HFFc6 (cell line): ENCODE data around the gene MIER3. TPM values are rescaled to one million over a fixed set of nuclear protein-coding genes. Genes with fewer than 3 reads are reported as not detected.

Experiments
- DNase-seq: peaks from one replicate; pipeline ENCODE4 v3.0.0-alpha.2; 2018
- H3K27ac Mint-ChIP-seq: 2 replicates; pipeline ENCODE4 v1.8.0; 2020; ENCODE audit warnings: mild to moderate bottlenecking, mixed read lengths
- H3K27me3 Mint-ChIP-seq: 2 replicates; pipeline ENCODE4 v1.8.0; 2021; ENCODE audit warnings: mild to moderate bottlenecking, moderate library complexity, mixed read lengths; ENCODE audit not compliant: insufficient read depth
- H3K36me3 Mint-ChIP-seq: 2 replicates; pipeline ENCODE4 v1.8.0; 2021; ENCODE audit warnings: low read depth, mixed read lengths
- H3K4me1 Mint-ChIP-seq: 2 replicates; pipeline ENCODE4 v1.8.0; 2020; ENCODE audit warnings: low read depth, mixed read lengths
- H3K4me3 Mint-ChIP-seq: 2 replicates; pipeline ENCODE4 v1.8.0; 2020; ENCODE audit warnings: mild to moderate bottlenecking, moderate library complexity, mixed read lengths
- H3K9me3 Mint-ChIP-seq: 2 replicates; pipeline ENCODE4 v1.8.0; 2020; ENCODE audit warnings: mild to moderate bottlenecking, mixed read lengths
- CTCF ChIP-seq: fragments of 200-600 bp; sonication (generic); IDR thresholded peaks from 2 replicates; pipeline ENCODE4 v1.5.0; 2021; ENCODE audit warnings: antibody characterized with exemption, mild to moderate bottlenecking
- long read RNA-seq: library from polyadenylated mRNA; unstranded; transcript quantifications from one replicate; pipeline ENCODE4 v2.0.0, GENCODE V29; 2019
- total RNA-seq, 6 experiments: library from RNA; stranded (reverse); fragmentation: NEBNext Ultra II Directional; extraction: Animal tissue kit (Norgen Biotek cat#: 25700); gene quantifications; 2 replicates in 1 of 6; 3 replicates in 5 of 6; pipeline ENCODE4 v1.2.3, GENCODE V29; 2021

MIER3 gene, protein sequence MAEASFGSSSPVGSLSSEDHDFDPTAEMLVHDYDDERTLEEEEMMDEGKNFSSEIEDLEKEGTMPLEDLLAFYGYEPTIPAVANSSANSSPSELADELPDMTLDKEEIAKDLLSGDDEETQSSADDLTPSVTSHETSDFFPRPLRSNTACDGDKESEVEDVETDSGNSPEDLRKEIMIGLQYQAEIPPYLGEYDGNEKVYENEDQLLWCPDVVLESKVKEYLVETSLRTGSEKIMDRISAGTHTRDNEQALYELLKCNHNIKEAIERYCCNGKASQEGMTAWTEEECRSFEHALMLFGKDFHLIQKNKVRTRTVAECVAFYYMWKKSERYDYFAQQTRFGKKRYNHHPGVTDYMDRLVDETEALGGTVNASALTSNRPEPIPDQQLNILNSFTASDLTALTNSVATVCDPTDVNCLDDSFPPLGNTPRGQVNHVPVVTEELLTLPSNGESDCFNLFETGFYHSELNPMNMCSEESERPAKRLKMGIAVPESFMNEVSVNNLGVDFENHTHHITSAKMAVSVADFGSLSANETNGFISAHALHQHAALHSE
- total RNA-seq: 10 to 100 TPM; 12.5 to 15.2 (median 14.5) TPM
- long read RNA-seq, partial matches to known transcripts: 1 of 4 reads
- long read RNA-seq, other reads (novel, unspliced or antisense): 3 of 4 reads

- H3K4me3 Mint-ChIP-seq: peak within 1 kb of the TSS; percentile 99
- H3K36me3 Mint-ChIP-seq: no peaks in the 10 kb centered on the region
- no peak for TF ChIP-seq CTCF
- DNase-seq: peak; percentile 72
- H3K27ac Mint-ChIP-seq: peak within 1 kb of the TSS; percentile 91
- peaks cover 22% of the 10 kb centered on the region for H3K4me1 Mint-ChIP-seq
- no peaks in the 10 kb centered on the region for H3K9me3 Mint-ChIP-seq
- peaks cover 3% of the 10 kb centered on the region for H3K27me3 Mint-ChIP-seq
Observed at GRCh38 chr5:56951946-56952691, at the start of gene MIER3. Gene MIER3 (minus strand): TSS chr5:56952123. CDS start chr5:56952102, 21 bp downstream.

DNA sequence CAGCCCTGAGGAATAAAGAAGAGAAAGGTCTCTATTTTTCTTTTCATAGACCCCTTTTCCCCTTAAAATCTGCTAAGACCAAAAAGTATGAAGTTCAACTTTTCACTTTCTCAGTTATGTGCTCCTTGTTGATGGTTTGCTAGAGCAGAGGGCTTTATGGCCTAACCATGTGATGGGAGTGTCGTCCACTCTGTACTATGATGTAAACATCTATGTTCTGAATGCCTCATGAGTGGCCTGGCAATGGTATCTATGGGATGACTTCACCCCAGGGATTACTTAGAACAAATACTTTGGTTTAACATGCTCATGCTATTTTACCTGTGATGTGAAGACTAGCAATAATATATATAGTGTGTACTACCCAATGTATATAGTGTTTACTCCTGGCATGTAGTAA, 43.7 kb upstream of the MIER3 start:
- H3K27me3 Mint-ChIP-seq: peaks cover 2% of the 10 kb centered on the region; the same call in 1 of the 2 replicates
- no peak overlapping the region for H3K4me3 Mint-ChIP-seq
- no peak for DNase-seq
- no peaks in the 10 kb centered on the region for H3K36me3 Mint-ChIP-seq
- no peaks in the 10 kb centered on the region for H3K9me3 Mint-ChIP-seq
- H3K27ac Mint-ChIP-seq: no peak overlapping the region
- TF ChIP-seq CTCF: no peak
- no peaks in the 10 kb centered on the region for H3K4me1 Mint-ChIP-seq

DNA sequence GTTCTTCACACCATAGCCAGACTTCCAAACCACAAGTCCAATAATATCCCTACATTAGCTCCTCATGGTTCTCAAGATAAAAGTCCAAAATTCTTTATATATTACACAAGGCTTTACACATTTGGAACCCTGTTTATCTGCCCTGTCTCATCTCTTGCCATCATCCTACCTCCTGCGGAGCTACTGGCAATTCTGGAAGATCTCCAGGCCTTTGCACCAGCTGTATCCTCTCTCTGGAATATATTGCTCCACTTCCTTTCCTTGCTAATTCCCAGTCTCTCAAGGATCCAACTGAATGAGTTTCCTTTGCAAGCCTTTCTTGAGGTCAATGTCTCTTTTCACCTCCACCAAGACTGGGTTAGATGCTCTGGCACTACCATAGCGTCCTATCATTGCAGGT, 41.3 kb upstream of the MIER3 start:
- H3K36me3 Mint-ChIP-seq: no peaks in the 10 kb centered on the region
- no peaks in the 10 kb centered on the region for H3K4me1 Mint-ChIP-seq
- DNase-seq: no peak
- TF ChIP-seq CTCF: no peak
- H3K27ac Mint-ChIP-seq: no peak overlapping the region
- H3K27me3 Mint-ChIP-seq: no peaks in the 10 kb centered on the region; the same call in 1 of the 2 replicates
- no peaks in the 10 kb centered on the region for H3K9me3 Mint-ChIP-seq
- H3K4me3 Mint-ChIP-seq: no peak overlapping the region

DNA sequence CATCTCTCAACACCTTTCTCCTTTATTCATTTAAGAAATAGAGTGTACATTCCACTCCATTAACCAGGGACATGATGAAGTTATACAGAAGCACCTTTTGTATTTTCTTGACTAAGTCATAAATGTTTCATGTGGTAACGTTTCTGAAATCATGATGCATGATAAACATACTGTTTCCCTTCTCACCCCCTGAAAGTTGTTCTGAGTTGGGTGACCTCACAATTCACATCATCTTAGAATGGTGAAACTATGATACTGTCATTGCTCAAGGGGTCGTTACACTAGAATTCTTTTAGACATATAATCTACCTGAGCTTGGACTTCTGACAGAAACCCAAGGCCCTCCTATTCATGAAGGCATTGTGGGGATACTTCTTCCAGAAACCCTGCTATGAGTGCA, 37.8 kb upstream of the MIER3 start:
- DNase-seq: no peak
- H3K36me3 Mint-ChIP-seq: no peaks in the 10 kb centered on the region
- no peak for TF ChIP-seq CTCF
- H3K4me3 Mint-ChIP-seq: no peak overlapping the region
- H3K27ac Mint-ChIP-seq: no peak overlapping the region
- peaks cover 13% of the 10 kb centered on the region for H3K4me1 Mint-ChIP-seq
- no peaks in the 10 kb centered on the region for H3K27me3 Mint-ChIP-seq
- no peaks in the 10 kb centered on the region for H3K9me3 Mint-ChIP-seq

DNA sequence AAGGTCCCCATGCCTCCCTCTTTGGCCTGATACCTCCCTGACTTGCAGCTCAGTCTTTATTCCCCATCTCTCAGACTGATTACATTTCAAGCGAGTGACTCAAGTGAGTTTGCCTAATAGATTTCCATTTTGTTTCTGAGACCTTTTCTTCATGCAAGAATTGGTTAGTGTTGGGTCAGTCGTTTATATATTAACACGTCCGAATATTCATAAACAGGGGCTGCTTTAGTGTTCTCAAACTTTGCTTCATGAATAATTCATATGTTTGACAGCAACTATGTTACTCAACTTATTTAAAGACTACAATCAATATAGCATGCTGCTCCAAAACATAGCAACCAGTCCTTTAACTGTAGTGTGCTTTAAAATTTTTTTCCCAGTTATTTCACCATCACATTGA, 36.6 kb upstream of the MIER3 start:
- no peaks in the 10 kb centered on the region for H3K36me3 Mint-ChIP-seq
- no peaks in the 10 kb centered on the region for H3K9me3 Mint-ChIP-seq
- H3K4me3 Mint-ChIP-seq: no peak overlapping the region
- no peak overlapping the region for H3K27ac Mint-ChIP-seq
- peaks cover 13% of the 10 kb centered on the region for H3K4me1 Mint-ChIP-seq
- no peak for TF ChIP-seq CTCF
- no peak for DNase-seq
- no peaks in the 10 kb centered on the region for H3K27me3 Mint-ChIP-seq
